GM18520 (cell line): ENCODE data around the gene DRC7.

Experiments
- ATAC-seq: cut with Tn5 transposase; IDR thresholded peaks from one replicate; pipeline ENCODE4 v1.9.1; 2021; ENCODE audit not compliant: unreplicated experiment

DRC7 gene

GRCh38 chr16:57759541-57760356 lies 65.1 kb downstream of the DRC7 start:
- ATAC-seq: no peak

GRCh38 chr16:57760357-57761160 lies 66.0 kb downstream of the DRC7 start:
- no peak for ATAC-seq

GRCh38 chr16:57761301-57761700 lies 66.7 kb downstream of the DRC7 start:
- no peak for ATAC-seq

- ATAC-seq: no peak
Observed at GRCh38 chr16:57761957-57762356, 67.4 kb downstream of the DRC7 start.

GRCh38 chr16:57762365-57763040 lies 67.9 kb downstream of the DRC7 start:
- no peak for ATAC-seq

GRCh38 chr16:57763285-57764005 lies 68.8 kb downstream of the DRC7 start:
- no peak for ATAC-seq

- no peak for ATAC-seq
Observed at GRCh38 chr16:57764006-57764340, 69.4 kb downstream of the DRC7 start.

- ATAC-seq: no peak
Observed at GRCh38 chr16:57764341-57765159, 69.9 kb downstream of the DRC7 start.

GRCh38 chr16:57765160-57765728 lies 70.6 kb downstream of the DRC7 start:
- ATAC-seq: no peak

GRCh38 chr16:57766714-57767348 lies 72.2 kb downstream of the DRC7 start:
- no peak for ATAC-seq

- no peak for ATAC-seq
Observed at GRCh38 chr16:57769541-57770145, 75.0 kb downstream of the DRC7 start.

- ATAC-seq: no peak
Observed at GRCh38 chr16:57770361-57770760, 75.8 kb downstream of the DRC7 start.

GRCh38 chr16:57771141-57771785 lies 76.7 kb downstream of the DRC7 start:
- ATAC-seq: no peak

GRCh38 chr16:57773019-57773418 lies 78.4 kb downstream of the DRC7 start:
- no peak for ATAC-seq

GRCh38 chr16:57773655-57774295 lies 79.2 kb downstream of the DRC7 start:
- no peak for ATAC-seq

GRCh38 chr16:57774705-57775285 lies 80.2 kb downstream of the DRC7 start:
- no peak for ATAC-seq

GRCh38 chr16:57775661-57776469 lies 81.3 kb downstream of the DRC7 start:
- no peak for ATAC-seq
